DOHH2 (cell line): Measurements from ENCODE around the gene EN2.

Experiments used
- H3F3A ChIP-seq: fragments of 200-600 bp; sonication (generic), shearing (Covaris generic); 2 replicates; pipeline ENCODE4 v1.6.0; 2016; ENCODE audit warnings: antibody characterized with exemption, mild to moderate bottlenecking; ENCODE audit not compliant: control insufficient read depth, insufficient read depth
- H3K27ac ChIP-seq: fragments of 200-600 bp; sonication (generic); 2 replicates; pipeline ENCODE4 v1.5.1; 2014; ENCODE audit warnings: low read depth, mild to moderate bottlenecking, low read length, moderate library complexity
- H3K27me3 ChIP-seq: fragments of 200-600 bp; sonication (generic); 2 replicates; pipeline ENCODE4 v1.6.1; 2014; ENCODE audit warnings: mild to moderate bottlenecking, low read length, mixed read lengths; ENCODE audit not compliant: control insufficient read depth
- H3K36me3 ChIP-seq: fragments of 200-600 bp; sonication (generic); 2 replicates; pipeline ENCODE4 v1.6.1; 2014; ENCODE audit warnings: mild to moderate bottlenecking, low read length, moderate library complexity, mixed read lengths; ENCODE audit not compliant: control insufficient read depth
- H3K4me1 ChIP-seq: fragments of 200-600 bp; sonication (generic); 2 replicates; pipeline ENCODE4 v1.6.1; 2014; ENCODE audit warnings: mild to moderate bottlenecking, low read length, mixed read lengths; ENCODE audit not compliant: control insufficient read depth
- H3K4me2 ChIP-seq: fragments of 200-600 bp; sonication (generic); 2 replicates; pipeline ENCODE4 v1.6.0; 2014; ENCODE audit warnings: mild to moderate bottlenecking, low read length, moderate library complexity
- H3K4me3 ChIP-seq: fragments of 200-600 bp; sonication (generic); 2 replicates; pipeline ENCODE4 v1.5.1; 2014; ENCODE audit warnings: mild to moderate bottlenecking, low read length, mixed read lengths
- H3K79me2 ChIP-seq: fragments of 200-600 bp; sonication (generic); 2 replicates; pipeline ENCODE4 v1.6.1; 2014; ENCODE audit warnings: mild to moderate bottlenecking, low read length, mixed read lengths; ENCODE audit not compliant: control insufficient read depth
- H3K9me2 ChIP-seq: fragments of 200-600 bp; sonication (generic); replicated peaks from 2 replicates; pipeline ENCODE4 v1.6.1; 2014; ENCODE audit warnings: mild to moderate bottlenecking, low read length, mixed read lengths; ENCODE audit not compliant: control insufficient read depth
- H3K9me3 ChIP-seq: fragments of 200-600 bp; sonication (generic); 2 replicates; pipeline ENCODE4 v1.6.1; 2014; ENCODE audit warnings: antibody characterized with exemption, low read length, mixed read lengths; ENCODE audit not compliant: control insufficient read depth, insufficient read depth
- H4K20me1 ChIP-seq: fragments of 200-600 bp; sonication (generic); 2 replicates; pipeline ENCODE4 v1.6.0; 2014; ENCODE audit warnings: low read depth, mild to moderate bottlenecking, antibody characterized with exemption, low read length, moderate library complexity; ENCODE audit not compliant: control insufficient read depth, insufficient read depth
- EZH2phosphoT487 ChIP-seq: fragments of 200-600 bp; sonication (generic); IDR thresholded peaks from 2 replicates; pipeline ENCODE4 v1.6.1; 2017; ENCODE audit warnings: borderline replicate concordance, mild to moderate bottlenecking, antibody characterized with exemption, low read length, moderate library complexity, mixed read lengths
- TF ChIP-seq, protein P1 (sequence below): fragments of 200-600 bp; sonication (generic); IDR thresholded peaks from one replicate; pipeline ENCODE4 v1.5.1; 2014; ENCODE audit warnings: antibody characterized with exemption, mild to moderate bottlenecking, low read depth, low read length; ENCODE audit not compliant: poor library complexity, severe bottlenecking

The EN2 gene

DNA sequence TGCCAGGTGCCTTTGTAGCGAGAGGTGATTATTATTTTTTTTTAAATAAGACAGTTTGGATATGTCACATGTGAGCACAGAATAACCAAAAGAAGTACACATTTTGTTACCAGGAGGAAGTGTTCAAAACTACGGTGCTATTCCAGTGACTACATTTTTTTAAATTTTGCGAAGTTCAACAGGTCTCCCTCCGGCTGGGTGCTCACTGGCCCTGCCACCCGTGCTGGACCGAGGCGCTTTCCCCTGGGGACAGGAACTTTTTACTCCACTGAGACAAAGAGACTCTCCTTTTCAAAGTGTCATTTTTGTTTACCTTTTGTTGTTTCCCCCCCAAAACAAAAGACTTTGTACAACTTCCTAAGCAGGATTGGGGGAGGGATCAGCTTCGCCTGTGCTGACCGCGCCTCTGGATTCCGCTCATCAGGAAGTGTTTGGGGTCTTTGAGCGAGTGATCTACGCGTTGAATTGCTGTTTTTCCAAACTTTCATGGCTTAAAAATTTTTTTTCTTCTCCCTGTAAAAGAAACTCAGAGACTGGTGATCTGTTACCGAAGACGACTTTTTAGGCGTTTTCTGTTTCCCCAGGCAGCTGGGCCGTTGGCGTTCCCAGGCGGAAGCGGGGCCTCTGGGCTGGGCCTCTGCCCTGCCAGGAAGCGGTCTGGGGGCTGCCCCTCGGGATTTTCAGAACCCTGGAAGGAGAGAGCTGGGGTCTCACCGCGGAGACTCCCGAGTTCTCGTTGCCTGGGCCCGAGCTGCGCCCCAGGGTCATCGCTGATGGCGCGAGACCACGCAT is 7.2 kb downstream of the EN2 start:
- H3K9me3 ChIP-seq = no peaks in the 10 kb centered on the region
- no peak overlapping the region for H3K4me3 ChIP-seq
- H3K27me3 ChIP-seq = peaks cover 51% of the 10 kb centered on the region
- H3F3A ChIP-seq = no peaks in the 10 kb centered on the region
- H3K36me3 ChIP-seq = no peaks in the 10 kb centered on the region
- no peaks in the 10 kb centered on the region for H3K9me2 ChIP-seq
- no peak overlapping the region for H3K4me2 ChIP-seq
- no peaks in the 10 kb centered on the region for H4K20me1 ChIP-seq
- H3K4me1 ChIP-seq = no peaks in the 10 kb centered on the region
- no peaks in the 10 kb centered on the region for H3K79me2 ChIP-seq
- TF ChIP-seq EZH2phosphoT487 = no peak
- TF ChIP-seq, protein P1, sequence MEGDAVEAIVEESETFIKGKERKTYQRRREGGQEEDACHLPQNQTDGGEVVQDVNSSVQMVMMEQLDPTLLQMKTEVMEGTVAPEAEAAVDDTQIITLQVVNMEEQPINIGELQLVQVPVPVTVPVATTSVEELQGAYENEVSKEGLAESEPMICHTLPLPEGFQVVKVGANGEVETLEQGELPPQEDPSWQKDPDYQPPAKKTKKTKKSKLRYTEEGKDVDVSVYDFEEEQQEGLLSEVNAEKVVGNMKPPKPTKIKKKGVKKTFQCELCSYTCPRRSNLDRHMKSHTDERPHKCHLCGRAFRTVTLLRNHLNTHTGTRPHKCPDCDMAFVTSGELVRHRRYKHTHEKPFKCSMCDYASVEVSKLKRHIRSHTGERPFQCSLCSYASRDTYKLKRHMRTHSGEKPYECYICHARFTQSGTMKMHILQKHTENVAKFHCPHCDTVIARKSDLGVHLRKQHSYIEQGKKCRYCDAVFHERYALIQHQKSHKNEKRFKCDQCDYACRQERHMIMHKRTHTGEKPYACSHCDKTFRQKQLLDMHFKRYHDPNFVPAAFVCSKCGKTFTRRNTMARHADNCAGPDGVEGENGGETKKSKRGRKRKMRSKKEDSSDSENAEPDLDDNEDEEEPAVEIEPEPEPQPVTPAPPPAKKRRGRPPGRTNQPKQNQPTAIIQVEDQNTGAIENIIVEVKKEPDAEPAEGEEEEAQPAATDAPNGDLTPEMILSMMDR = no peak
- no peak overlapping the region for H3K27ac ChIP-seq

DNA sequence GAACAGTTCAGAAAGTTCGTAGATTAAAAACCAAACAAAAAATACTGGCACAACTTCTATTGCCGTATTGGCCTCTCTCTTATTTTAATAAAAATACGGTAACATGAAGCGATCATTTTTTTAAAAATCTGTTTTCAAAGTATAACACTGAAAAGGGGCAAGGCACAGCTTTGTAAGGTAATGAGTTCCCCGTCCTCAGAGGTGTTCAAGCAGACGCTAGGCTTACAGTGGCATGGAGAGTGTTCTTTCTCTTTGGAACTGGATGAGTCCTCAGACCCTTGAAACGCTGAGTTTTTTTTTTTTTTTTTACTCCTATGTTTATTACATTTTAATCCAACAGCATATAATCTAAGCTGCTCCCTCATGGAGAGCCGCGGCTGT is 7.8 kb downstream of the EN2 start:
- Histone ChIP-seq H3K4me1 (no peaks in the 10 kb centered on the region), H3K9me2 (no peaks in the 10 kb centered on the region), H3K27ac (no peak overlapping the region), H3F3A (no peaks in the 10 kb centered on the region), H4K20me1 (no peaks in the 10 kb centered on the region), H3K4me3 (no peak overlapping the region), H3K36me3 (no peaks in the 10 kb centered on the region), H3K9me3 (no peaks in the 10 kb centered on the region), H3K27me3 (peaks cover 51% of the 10 kb centered on the region), H3K79me2 (no peaks in the 10 kb centered on the region), H3K4me2 (no peak overlapping the region)
- no peak for TF ChIP-seq EZH2phosphoT487
- TF ChIP-seq, protein P1 = no peak

DNA sequence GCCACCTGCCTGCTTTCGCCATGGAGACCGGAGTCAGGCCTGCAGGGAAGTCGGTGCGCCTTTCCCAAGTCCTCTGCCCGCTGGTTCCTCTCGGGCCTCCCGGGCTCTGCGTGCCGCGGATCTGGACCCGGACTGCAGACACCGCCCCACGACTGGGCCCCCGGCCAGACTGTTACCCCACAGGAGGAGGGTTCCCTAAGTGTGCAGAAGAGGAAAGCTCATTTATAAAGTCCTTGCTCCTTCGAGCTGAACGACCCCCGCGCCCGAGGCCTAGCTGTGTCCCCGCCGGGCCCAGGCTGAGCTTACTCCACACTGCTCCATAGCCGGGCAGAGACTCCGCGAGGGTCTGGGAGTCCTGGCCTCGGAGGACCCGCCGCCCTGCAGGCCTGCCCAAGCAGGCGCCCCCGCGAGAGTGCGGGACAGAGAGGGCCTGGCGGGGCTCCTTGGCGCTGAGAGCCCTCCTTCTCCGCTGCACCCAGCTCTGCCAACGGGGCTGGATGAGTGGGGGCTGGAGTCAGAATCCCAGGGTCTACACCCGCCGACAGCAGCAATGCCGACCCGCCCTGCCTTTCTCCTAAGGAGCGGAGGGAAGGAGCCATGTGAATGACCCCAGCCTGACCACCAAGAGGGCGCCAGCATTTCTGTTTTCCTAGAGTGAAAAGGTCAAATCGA is 8.3 kb downstream of the EN2 start:
- H3K9me3 ChIP-seq = no peaks in the 10 kb centered on the region
- no peaks in the 10 kb centered on the region for H3K9me2 ChIP-seq
- no peak overlapping the region for H3K4me3 ChIP-seq
- no peak overlapping the region for H3K27ac ChIP-seq
- H3K36me3 ChIP-seq = no peaks in the 10 kb centered on the region
- no peaks in the 10 kb centered on the region for H3K4me1 ChIP-seq
- no peaks in the 10 kb centered on the region for H3K79me2 ChIP-seq
- no peak overlapping the region for H3K4me2 ChIP-seq
- H3K27me3 ChIP-seq = peaks cover 53% of the 10 kb centered on the region
- TF ChIP-seq, protein P1 = no peak
- no peak for TF ChIP-seq EZH2phosphoT487
- no peaks in the 10 kb centered on the region for H3F3A ChIP-seq
- H4K20me1 ChIP-seq = no peaks in the 10 kb centered on the region
